Vein endothelial cell (primary cell): ENCODE results near the gene CST2. TPM values are rescaled to one million over a fixed set of nuclear protein-coding genes. Genes with fewer than 3 reads are reported as not detected.

Experiments used
- total RNA-seq: library from RNA; depleted of rRNA; stranded (reverse); fragments of >200 nt; gene quantifications from 2 replicates; pipeline ENCODE4 v1.2.3, GENCODE V29; 2012

CST2 gene
- not detected in 2 replicates for total RNA-seq

GRCh38 chr20:23826541-23827021, at the start of gene CST2:
Gene CST2 (minus strand): TSS chr20:23826729. CDS start chr20:23826660, 69 bp downstream.

Other genes with a start within 250 kb of the CST2 start
- gene CST9, start 220.8 kb downstream of the CST2 start, total RNA-seq: not detected in 2 replicates
- gene CST3, start 188.8 kb downstream of the CST2 start, total RNA-seq: 164 and 196 TPM in 2 replicates
- gene CST4, start 137.7 kb downstream of the CST2 start, total RNA-seq: not detected in 2 replicates
- gene CST1, start 75.8 kb downstream of the CST2 start, total RNA-seq: 4.2 TPM in 1 of 2 replicates, not detected in the other
- not detected in 2 replicates for gene CST5, start 53.0 kb upstream of the CST2 start, total RNA-seq
- gene GGTLC1, start 162.1 kb upstream of the CST2 start, total RNA-seq: not detected in 2 replicates